D721Med (cell line): ENCODE results near the gene PPRC1.
A peak's percentile ranks its signal among the peaks of the same experiment; 100 is the strongest.

Experiments used
- DNase-seq: peaks from one replicate; pipeline ENCODE4 v3.0.0; 2011; ENCODE audit warnings: low spot score; ENCODE audit not compliant: insufficient read length
- FAIRE-seq: peaks from 2 replicates; lab custom pipeline; 2011; peaks lifted over from hg19 to GRCh38; lab: Jason Lieb, UNC
- CTCF ChIP-seq: IDR thresholded peaks from 2 replicates; pipeline ENCODE4 v1.5.1; 2012; ENCODE audit warnings: mild to moderate bottlenecking, control low read depth; ENCODE audit not compliant: insufficient read depth; ENCODE audit errors: missing control alignments

Gene PPRC1

GRCh38 chr10:102113261-102113955, 19.4 kb upstream of the PPRC1 start:
- FAIRE-seq (no peak), DNase-seq (no peak)
- TF ChIP-seq CTCF: no peak

- FAIRE-seq: no peak
- no peak for TF ChIP-seq CTCF
- DNase-seq: no peak
Measured at GRCh38 chr10:102113956-102114857, 18.6 kb upstream of the PPRC1 start.

- FAIRE-seq: no peak
- no peak for TF ChIP-seq CTCF
- DNase-seq: peak; percentile 50
Measured at GRCh38 chr10:102114861-102115618, 17.8 kb upstream of the PPRC1 start.

- FAIRE-seq (no peak), DNase-seq (no peak)
- no peak for TF ChIP-seq CTCF
Measured at GRCh38 chr10:102115775-102116174, 17.1 kb upstream of the PPRC1 start.

- FAIRE-seq (no peak), DNase-seq (no peak)
- TF ChIP-seq CTCF: no peak
Measured at GRCh38 chr10:102116656-102117055, 16.2 kb upstream of the PPRC1 start.

- DNase-seq (no peak), FAIRE-seq (no peak)
- TF ChIP-seq CTCF: no peak
Measured at GRCh38 chr10:102117391-102118159, 15.3 kb upstream of the PPRC1 start.
